ENCODE data around the gene FMN1.

FMN1 gene

GRCh38 chr15:32908135-32908801 lies 286.2 kb downstream of the FMN1 start:
- peak; percentile 29 for DNase-seq

- peak; percentile 40 for DNase-seq
Measured at GRCh38 chr15:32905481-32905880, 289.0 kb downstream of the FMN1 start.

GRCh38 chr15:32904448-32904847 lies 290.1 kb downstream of the FMN1 start:
- no peak for DNase-seq

GRCh38 chr15:32903591-32904290 lies 290.8 kb downstream of the FMN1 start:
- DNase-seq, result no peak

GRCh38 chr15:32901995-32902394 lies 292.5 kb downstream of the FMN1 start:
- no peak for DNase-seq

- no peak for DNase-seq
Measured at GRCh38 chr15:32901192-32901591, 293.3 kb downstream of the FMN1 start.

- no peak for DNase-seq
Measured at GRCh38 chr15:32899126-32899596, 295.4 kb downstream of the FMN1 start.

- no peak for DNase-seq
Measured at GRCh38 chr15:32898414-32898813, 296.1 kb downstream of the FMN1 start.

GRCh38 chr15:32893421-32893820 lies 301.1 kb downstream of the FMN1 start:
- no peak for DNase-seq

- DNase-seq, result no peak
Measured at GRCh38 chr15:32889214-32889613, 305.3 kb downstream of the FMN1 start.

GRCh38 chr15:32888221-32888761 lies 306.2 kb downstream of the FMN1 start:
- peak; percentile 65 for DNase-seq

- DNase-seq, result no peak
Measured at GRCh38 chr15:32887090-32887489, 307.4 kb downstream of the FMN1 start.

- no peak for DNase-seq
Measured at GRCh38 chr15:32886459-32886858, 308.1 kb downstream of the FMN1 start.

GRCh38 chr15:32885713-32886112 lies 308.8 kb downstream of the FMN1 start:
- no peak for DNase-seq

GRCh38 chr15:32884146-32884545 lies 310.4 kb downstream of the FMN1 start:
- no peak for DNase-seq

- DNase-seq, result no peak
Measured at GRCh38 chr15:32882955-32883354, 311.6 kb downstream of the FMN1 start.

GRCh38 chr15:32881528-32881927 lies 313.0 kb downstream of the FMN1 start:
- no peak for DNase-seq

GRCh38 chr15:32880642-32881041 lies 313.9 kb downstream of the FMN1 start:
- no peak for DNase-seq

- DNase-seq, result no peak
Measured at GRCh38 chr15:32879980-32880379, 314.5 kb downstream of the FMN1 start.

- no peak for DNase-seq
Measured at GRCh38 chr15:32878869-32879805, 315.4 kb downstream of the FMN1 start.

GRCh38 chr15:32878342-32878741 lies 316.2 kb downstream of the FMN1 start:
- no peak for DNase-seq

- DNase-seq, result peak; percentile 46
Measured at GRCh38 chr15:32877252-32878019, 317.1 kb downstream of the FMN1 start.
